ENCODE measurements around the gene TNPO3.

Gene TNPO3

GRCh38 chr7:128937647-128938543, 117.0 kb downstream of the TNPO3 start, which contains the start of gene IRF5:
IRF5 (plus strand) TSS chr7:128937927; CDS start chr7:128942082, 4,155 bp downstream.
- DNase-seq: peak; percentile 15

DNA sequence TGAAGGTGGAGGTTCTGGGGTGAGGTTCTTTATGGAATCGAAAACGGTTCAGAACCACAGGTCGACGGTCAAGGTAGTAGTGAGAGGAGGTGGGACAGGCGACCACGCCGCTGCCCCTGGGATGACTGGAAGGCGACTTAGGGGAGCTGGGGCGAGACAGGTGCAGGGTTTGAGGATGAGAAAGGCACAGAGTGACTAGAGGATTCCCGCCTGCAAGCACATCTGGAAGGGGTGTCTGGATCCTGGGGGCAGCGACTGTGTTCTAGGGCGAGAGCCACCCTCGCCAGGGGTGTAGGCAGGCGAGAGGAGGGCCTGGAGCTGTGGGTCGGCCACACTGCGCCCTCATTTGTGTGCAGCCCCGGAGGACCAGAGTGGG, 117.7 kb downstream of the TNPO3 start:
- no peak for DNase-seq

GRCh38 chr7:128936798-128937197, 118.1 kb downstream of the TNPO3 start:
- DNase-seq: no peak

DNA sequence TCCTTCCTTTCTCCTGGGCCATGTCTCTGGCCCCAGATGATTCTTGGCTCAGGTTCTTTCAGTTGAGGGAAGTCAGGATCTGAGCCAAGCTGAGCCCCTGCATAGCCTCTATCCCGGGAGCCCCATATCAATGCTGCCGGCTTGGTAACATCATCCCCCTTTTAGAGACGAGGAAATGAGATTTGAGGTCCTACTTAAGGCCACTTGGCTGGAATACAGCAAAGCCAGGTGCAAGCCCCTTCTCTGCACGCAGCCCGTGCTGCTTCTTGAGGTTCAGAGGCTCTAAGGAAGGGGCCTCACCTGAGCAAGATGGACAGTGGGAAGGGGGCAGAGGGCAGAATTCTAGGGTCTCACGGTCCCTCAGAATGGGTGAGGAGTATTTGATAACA, 119.6 kb downstream of the TNPO3 start:
- no peak for DNase-seq

DNA sequence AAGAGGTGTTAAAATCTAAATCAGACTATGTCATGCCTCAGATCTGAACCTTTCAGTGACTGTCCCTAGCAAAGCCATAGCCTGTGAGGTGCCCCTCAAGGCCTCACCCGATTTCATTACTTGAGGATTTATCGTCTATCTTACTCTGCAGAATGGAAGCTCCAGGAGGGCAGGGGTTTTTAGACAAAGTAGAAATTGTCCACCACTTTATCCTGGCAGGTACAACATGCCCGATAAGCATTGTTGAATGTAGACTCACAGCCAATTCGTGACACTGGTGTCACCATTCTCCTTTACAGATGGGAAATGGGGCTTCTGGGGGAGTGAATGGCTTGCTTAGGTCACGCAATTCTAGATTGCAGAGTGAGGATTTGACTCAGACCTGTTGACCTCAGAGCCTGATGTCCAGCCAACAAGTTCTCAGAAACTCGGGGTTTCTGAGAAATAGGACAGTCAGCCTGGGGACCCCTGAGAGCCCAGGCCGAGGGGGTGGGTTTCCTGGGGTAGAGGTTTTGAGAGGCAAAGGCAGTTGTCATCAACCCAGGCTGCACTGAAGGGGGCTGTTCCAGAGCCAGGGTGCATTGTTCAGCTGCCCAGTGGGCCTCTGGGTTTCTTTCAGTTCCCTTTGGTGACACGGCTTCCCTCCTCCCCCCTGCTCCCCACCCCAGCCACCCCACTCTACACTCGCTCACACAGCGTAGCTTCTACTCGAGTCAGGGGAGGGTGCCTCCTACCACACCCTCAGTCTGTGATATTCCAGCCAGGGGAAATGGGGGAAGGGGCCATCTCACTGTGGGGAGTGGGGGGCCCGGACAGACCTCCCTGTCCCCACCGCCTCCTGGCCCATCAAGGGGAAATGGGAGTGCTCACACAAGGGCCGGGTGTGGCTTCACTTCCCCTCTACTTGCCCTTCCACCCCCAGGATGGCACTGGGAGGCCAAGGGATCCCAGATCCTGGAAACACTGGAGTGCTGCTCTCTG, 120.3 kb downstream of the TNPO3 start:
- DNase-seq: no peak

DNA sequence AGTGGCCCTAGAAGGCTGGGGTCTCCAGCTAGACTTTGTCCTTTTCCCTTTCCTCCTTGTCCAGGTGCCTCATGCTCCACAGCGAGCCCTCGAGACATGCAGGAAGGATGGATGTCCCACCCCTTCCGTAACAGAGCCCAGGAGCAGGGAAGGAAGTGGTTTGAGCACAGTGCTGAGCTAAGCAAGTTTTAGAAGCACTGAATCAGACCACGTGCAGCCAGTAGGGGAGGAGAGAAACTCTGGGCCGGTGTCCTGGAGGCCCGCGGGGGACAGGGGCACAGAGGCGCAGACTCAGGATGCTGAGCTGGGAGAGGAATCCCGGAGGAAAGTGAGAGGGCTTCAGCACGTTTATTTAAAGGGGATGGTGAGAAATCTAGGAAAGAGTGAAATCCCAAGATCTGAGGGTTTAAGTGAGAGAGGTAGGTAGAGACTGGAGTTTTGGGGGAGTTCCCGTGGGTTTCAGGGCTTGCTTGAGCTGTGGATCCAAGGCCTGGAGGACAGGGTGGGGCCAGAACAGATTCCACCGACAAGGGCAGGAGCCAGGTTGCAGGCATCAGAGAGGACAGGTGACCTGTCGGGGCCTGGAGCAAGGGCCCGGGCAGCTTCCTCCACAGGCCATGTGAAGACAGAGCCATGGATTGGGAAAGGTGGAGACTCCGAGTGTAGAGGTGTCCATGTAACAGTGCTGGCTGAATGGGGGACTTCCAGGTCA, 121.6 kb downstream of the TNPO3 start:
- DNase-seq: no peak

DNA sequence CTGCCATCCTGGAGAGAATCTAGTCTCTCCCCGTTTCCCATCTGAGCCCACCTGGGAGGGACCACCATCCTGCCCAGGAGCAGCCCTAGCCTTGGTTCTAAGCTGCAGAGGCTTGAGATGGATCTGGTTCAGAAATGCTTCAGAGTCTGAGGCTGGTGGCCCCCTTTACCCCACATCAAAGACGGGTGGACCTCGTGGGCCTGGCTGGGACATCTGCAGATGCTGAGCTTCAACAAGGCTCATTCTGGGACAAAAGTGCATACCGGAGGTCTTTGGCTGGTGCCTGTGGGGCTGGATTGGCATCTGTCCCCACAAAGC, 122.1 kb downstream of the TNPO3 start:
- no peak for DNase-seq

- no peak for DNase-seq
Measured at GRCh38 chr7:128931965-128932861, 122.7 kb downstream of the TNPO3 start.

- no peak for DNase-seq
Measured at GRCh38 chr7:128931190-128931798, 123.6 kb downstream of the TNPO3 start.

DNA sequence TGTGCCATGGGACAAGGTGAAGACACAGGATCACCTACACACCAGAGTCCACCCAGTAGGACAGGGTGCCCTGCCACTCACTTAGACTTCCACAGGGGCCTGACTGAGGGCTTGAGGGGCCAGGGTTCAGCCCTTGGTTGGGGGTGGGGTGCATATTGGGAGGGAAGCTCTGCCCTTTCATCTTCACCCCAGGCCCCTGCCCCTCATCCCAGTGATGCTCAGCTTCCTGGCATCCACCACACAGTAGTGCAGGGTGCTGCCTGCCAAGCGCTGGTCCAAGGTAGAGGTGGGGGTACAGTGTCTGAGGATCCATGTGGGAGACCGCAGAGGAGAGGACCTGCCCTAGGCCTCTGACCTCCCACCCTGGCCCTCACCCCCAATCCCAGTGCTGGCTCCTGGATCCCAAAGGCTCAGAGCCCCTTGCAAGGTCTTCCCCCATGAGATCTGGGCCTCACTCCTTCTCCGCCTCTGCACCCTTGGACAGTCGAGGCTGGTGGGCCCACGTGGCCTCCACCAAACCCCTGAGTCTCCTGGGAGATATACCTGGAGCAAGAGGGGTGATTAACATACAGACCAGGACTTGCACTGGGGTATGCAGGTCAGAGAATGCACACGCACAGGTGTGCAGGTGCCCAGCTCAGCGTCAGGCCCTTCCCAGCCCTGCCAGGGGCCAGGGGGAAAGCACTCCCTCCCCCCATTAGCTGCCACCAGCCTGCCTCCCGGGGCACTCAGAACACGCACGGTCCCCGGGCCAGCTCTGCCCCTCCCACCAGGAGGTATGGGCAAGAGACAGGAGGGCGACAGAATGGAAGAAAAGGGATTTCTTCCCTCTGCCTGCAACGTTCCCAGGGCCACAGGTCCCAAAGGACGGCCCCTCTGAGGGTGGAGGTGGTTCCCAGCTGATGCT, 125.8 kb downstream of the TNPO3 start:
- DNase-seq: no peak

DNA sequence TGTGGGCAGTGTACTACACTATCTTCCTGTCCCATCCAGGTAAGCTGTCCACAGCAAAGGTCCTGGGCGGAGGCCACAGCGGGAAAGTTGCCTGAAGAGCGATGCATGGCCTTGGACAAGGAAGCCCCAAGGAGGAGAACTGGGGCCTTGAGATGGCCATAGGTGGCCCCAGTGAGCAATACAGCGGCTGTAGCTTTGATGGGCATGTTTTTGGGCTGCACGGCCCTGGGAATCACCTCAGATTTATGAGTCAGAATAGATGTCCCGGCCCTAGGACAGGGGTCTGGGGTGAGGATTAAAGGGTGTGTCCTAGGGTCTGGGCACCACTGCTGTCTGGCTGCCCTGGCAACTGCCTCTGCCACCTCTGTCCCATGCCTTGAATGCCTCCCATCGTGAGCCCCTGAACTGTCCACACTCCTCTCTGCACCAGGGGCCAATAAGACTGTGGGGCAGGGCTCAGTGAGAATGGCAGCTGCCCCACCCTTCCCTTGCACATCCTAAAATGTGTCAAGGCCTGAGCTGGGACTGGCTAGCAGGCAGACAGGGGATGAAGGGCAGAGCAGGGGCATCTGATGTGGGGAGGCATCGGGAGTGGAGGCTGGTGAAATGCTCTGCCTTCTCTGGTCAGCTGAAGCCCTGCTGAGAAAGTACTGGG, 126.6 kb downstream of the TNPO3 start:
- DNase-seq: no peak

DNA sequence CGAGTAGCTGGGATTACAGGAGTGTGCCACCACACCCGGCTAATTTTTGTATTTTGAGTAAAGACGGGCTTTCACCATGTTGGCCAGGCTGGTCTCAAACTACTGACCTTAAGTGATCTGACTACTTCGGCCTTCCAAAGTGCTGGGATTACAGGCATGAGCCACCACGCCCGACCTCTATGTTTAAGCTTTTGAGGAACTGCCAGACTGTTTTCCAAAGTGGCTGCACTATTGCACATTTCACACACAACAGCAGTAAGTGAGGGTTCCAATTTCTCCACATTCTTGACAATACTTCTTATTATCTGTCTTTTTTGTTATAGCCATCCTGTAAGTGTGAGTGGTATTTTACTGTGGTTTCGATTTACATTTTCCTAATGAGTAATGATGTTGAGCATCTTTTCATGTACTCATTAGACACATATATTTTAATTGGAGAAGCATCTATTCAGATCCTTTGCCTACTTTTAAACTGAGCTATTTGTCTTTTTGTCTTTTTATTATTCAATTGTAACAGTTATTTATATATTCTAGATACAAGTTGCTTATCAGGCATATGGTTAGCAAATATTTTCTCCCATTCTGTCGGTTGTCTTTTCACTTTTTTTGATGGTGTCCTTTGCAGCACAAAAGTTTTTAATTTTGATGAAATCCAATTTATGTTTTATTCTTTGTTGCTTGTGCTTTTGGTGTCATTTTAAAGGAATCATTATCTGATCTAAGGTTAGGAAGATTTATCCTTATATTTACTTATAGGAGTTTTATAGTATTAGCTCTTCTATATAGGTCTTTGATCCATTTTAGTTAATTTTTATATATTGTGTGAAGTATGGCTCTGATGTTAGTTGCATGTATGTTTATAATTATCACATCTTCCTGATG, 130.0 kb downstream of the TNPO3 start:
- no peak for DNase-seq

GRCh38 chr7:128923411-128923800, 131.5 kb downstream of the TNPO3 start:
- DNase-seq: no peak

DNA sequence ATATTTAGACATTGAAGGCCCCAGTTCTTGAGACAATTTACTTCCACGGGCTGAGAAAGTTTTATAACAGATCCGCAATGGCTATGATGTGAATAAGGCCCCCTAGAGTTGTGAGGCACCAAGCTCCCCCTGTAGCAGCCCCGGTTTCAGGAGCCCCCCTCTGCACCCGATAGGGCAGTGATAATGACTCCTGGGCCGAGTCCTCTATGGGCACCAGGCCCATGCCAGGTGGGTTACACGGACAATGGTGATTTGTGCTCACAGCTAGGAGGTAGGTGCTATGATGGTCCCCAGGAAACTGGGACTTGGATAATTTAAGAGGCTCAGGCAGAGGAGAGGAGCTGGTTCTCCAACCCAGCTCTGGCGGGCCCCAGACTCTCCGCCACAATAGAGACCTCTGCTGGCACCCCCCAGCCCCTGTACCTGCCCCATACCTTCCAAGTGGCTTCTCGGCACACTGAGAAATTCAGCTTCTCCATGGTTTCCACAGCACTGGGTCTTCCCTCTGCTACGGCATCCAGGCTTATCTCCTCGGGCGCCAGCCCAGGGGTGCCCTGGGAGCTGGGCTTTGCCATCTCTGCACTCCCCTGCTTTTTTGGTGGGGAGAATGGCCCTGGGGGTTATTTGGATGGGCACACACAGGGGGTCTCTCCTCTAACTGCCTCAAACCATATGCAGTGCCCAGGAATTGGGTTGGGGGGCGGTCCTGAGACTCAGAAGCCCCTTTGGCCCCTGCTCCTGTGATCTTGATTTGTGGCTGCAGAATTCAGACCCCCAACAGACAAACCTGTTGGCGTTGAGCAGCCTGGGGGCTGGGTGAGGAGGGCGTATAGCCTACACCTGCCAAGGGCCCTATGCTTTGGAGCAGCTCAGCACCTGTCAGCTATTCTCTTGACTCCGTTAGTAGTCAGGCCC, 132.2 kb downstream of the TNPO3 start:
- DNase-seq: no peak

- DNase-seq: no peak
Measured at GRCh38 chr7:128921866-128922440, 133.0 kb downstream of the TNPO3 start.

GRCh38 chr7:128920913-128921582, 133.9 kb downstream of the TNPO3 start:
- no peak for DNase-seq

All from NCI-H1105 (cell line).